IPS-20b (cell line): ENCODE data around the gene CIRBP.
A peak's percentile ranks its signal among the peaks of the same experiment; 100 is the strongest.
"Not testable (repeated sequence)": the region's sequence is repeated elsewhere in the genome, so short reads cannot be mapped to it uniquely, and the experiment has no call there.

Experiments used
- H3K27ac ChIP-seq: one replicate; pipeline ENCODE4 v1.5.1; 2013; ENCODE audit warnings: low read length
- H3K27me3 ChIP-seq: 2 replicates; pipeline ENCODE4 v1.6.1; 2013; ENCODE audit warnings: mild to moderate bottlenecking, low read length, inconsistent platforms; ENCODE audit not compliant: insufficient read depth
- H3K36me3 ChIP-seq: 2 replicates; pipeline ENCODE4 v1.6.1; 2013; ENCODE audit warnings: low read depth, mild to moderate bottlenecking, inconsistent platforms, low read length, moderate library complexity; ENCODE audit not compliant: insufficient read depth
- H3K4me1 ChIP-seq: 2 replicates; pipeline ENCODE4 v1.6.1; 2013; ENCODE audit warnings: mild to moderate bottlenecking, control low read depth, inconsistent platforms, low read length, moderate library complexity; ENCODE audit not compliant: insufficient read depth
- H3K4me3 ChIP-seq: 2 replicates; pipeline ENCODE4 v1.5.1; 2013; ENCODE audit warnings: mild to moderate bottlenecking, low read length, inconsistent platforms
- H3K9ac ChIP-seq: 2 replicates; pipeline ENCODE4 v1.6.1; 2013; ENCODE audit warnings: low read depth, mild to moderate bottlenecking, inconsistent platforms, low read length, moderate library complexity
- H3K9me3 ChIP-seq: 2 replicates; pipeline ENCODE4 v1.6.1; 2013; ENCODE audit warnings: mild to moderate bottlenecking, low read depth, low read length, inconsistent platforms; ENCODE audit not compliant: insufficient read depth

Gene CIRBP

DNA sequence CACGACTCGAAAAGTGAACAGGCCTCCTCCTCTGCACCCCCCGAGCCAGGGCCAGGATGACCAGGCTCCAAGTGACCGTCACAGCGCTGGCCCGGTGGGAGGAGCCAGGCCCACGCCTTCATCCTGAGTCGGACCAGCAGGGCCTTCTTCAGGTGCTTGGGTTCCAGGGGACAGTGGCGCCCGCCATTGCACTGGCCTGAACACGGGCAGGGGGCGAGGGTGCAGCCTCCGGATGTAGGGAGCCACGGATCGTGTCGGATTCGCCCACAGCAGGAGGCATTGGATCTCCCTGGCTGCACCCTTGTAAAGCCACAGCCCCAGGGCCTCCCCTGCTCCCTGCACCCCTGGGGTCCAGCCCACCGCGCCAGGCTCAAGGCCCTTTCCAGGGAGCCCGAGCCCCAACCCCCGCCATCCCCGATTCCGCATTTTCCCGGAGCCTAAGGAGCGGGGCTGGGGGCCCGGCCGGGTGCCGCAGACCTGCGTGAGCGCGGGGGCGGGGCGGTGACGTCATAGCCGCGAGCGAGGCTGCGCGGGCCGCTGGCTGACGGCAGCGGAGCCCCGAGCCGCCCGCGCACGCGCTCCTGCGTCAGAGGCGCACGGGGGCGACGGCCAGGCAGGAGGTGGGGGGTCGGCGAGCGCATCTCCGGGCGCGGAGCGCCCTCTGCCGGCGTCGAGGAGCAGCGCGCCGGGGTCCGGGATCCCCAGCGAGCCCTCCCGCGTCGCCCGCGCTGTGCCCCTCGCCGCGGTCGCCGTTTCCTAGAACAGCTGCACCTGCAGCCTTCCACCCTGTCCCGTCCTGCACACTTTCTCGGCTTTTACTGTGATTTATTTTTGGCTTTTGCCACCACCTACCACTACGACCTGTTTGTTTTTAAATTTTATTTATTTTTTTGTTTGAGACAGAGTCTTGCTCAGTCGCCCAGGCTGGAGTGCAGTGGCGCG is 29.1 kb upstream of the CIRBP start:
- Histone ChIP-seq H3K9ac (peak overlapping the region; percentile 76; the same call in 1 of the 2 replicates), H3K4me3 (peak overlapping the region; percentile 70), H3K4me1 (0 out of 2 replicates have a peak, but pooled peaks cover 4% of the 10 kb centered on the region), H3K36me3 (peaks cover 7% of the 10 kb centered on the region), H3K27me3 (no peaks in the 10 kb centered on the region; the same call in 1 of the 2 replicates), H3K9me3 (no peaks in the 10 kb centered on the region), H3K27ac (no peak overlapping the region)

DNA sequence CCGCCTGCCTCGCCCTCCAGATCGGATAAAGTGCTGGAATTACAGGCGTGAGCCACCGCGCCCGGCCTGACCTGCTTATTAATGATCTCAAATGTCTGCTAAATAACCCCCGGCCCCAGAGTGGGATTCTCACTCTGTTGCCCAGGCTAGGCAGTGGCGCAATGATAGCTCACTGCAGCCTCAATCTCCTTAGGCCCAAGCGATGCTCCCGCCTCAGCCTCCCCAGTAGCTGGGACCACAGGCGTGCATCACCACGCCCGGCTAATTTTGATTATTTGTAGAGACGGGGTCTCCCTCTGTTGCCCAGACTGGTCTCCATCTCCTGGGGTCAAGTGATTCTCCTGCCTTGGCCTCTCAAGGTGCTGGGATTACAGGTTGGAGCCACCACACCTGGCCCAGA is 28.2 kb upstream of the CIRBP start:
- no peaks in the 10 kb centered on the region for H3K9me3 ChIP-seq
- H3K9ac ChIP-seq, result no peak overlapping the region
- no peaks in the 10 kb centered on the region for H3K36me3 ChIP-seq
- no peak overlapping the region for H3K27ac ChIP-seq
- 0 out of 2 replicates have a peak, but pooled peaks cover 4% of the 10 kb centered on the region for H3K4me1 ChIP-seq
- peak overlapping the region; percentile 78; the same call in 1 of the 2 replicates for H3K4me3 ChIP-seq
- H3K27me3 ChIP-seq, result no peaks in the 10 kb centered on the region; the same call in 1 of the 2 replicates

- no peaks in the 10 kb centered on the region; the same call in 1 of the 2 replicates for H3K27me3 ChIP-seq
- no peak within 1 kb of the TSS for H3K27ac ChIP-seq
- no peaks in the 10 kb centered on the region for H3K9me3 ChIP-seq
- H3K36me3 ChIP-seq, result no peaks in the 10 kb centered on the region
- H3K4me3 ChIP-seq, result peak within 1 kb of the TSS; percentile 78
- peak within 1 kb of the TSS; percentile 74; the same call in 1 of the 2 replicates for H3K9ac ChIP-seq
- 0 out of 2 replicates have a peak, but pooled peaks cover 4% of the 10 kb centered on the region for H3K4me1 ChIP-seq
Measured at GRCh38 chr19:1241417-1242095, 27.6 kb upstream of the CIRBP start, which contains the start of gene ATP5F1D. Gene ATP5F1D, plus strand, starts transcription at chr19:1241751. Its CDS starts 100 bp downstream, at chr19:1241851.

- no peaks in the 10 kb centered on the region for H3K9me3 ChIP-seq
- H3K27ac ChIP-seq, result no peak overlapping the region
- H3K9ac ChIP-seq, result no peak overlapping the region
- no peaks in the 10 kb centered on the region; the same call in 1 of the 2 replicates for H3K27me3 ChIP-seq
- 0 out of 2 replicates have a peak, but pooled peaks cover 4% of the 10 kb centered on the region for H3K4me1 ChIP-seq
- H3K4me3 ChIP-seq, result no peak overlapping the region
- no peaks in the 10 kb centered on the region for H3K36me3 ChIP-seq
Measured at GRCh38 chr19:1243768-1244692, 25.1 kb upstream of the CIRBP start.

GRCh38 chr19:1244693-1245451 is 24.3 kb upstream of the CIRBP start:
- H3K4me1 ChIP-seq, result 0 out of 2 replicates have a peak, but pooled peaks cover 4% of the 10 kb centered on the region
- no peak overlapping the region for H3K4me3 ChIP-seq
- H3K36me3 ChIP-seq, result 0 out of 2 replicates have a peak, but pooled peaks cover 2% of the 10 kb centered on the region
- H3K9ac ChIP-seq, result no peak overlapping the region
- no peaks in the 10 kb centered on the region; the same call in 1 of the 2 replicates for H3K27me3 ChIP-seq
- H3K9me3 ChIP-seq, result no peaks in the 10 kb centered on the region
- no peak overlapping the region for H3K27ac ChIP-seq

GRCh38 chr19:1245494-1246264 is 23.5 kb upstream of the CIRBP start:
- Histone ChIP-seq H3K36me3 (0 out of 2 replicates have a peak, but pooled peaks cover 3% of the 10 kb centered on the region), H3K27ac (no peak overlapping the region), H3K4me3 (no peak overlapping the region), H3K9me3 (no peaks in the 10 kb centered on the region), H3K27me3 (no peaks in the 10 kb centered on the region; the same call in 1 of the 2 replicates), H3K4me1 (0 out of 2 replicates have a peak, but pooled peaks cover 4% of the 10 kb centered on the region), H3K9ac (no peak overlapping the region)

DNA sequence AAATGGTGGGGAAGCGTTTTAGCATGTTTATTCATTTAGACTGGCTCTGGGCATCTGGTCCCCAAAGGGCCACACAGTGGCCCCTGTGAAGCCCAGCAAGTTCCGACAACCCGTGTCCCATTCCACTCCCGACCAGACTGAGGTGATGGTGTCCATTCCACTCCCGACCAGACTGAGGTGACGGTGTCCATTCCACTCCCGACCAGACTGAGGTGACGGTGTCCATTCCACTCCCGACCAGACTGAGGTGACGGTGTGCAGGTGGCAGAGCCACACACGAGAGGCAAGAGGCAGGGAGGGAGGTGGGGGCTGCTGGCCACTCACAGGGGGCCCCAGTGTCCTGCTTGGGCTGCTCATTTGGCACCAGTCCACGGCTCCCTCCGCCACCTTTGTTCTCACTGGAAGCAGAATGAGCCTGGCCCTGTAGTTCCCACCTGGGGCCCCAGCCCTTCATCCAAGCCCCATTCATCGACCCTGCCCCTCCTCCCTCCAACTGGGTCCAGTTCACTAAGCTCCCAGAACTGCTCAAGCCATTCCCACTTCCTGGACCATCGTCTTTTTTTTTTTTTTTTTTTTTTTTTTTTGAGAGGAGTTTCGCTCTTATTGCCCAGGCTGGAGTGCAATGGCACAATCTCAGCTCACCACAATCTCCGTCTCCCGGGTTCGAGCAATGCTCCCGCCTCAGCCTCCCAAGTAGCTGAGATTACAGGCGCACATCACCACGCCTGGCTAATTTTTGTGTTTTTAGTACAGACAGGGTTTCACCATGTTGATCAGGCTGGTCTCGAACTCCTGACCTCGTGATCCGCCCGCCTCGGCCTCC is 22.7 kb upstream of the CIRBP start:
- H3K4me3 ChIP-seq, H3K4me1 ChIP-seq, H3K9ac ChIP-seq, H3K9me3 ChIP-seq, H3K27me3 ChIP-seq, H3K27ac ChIP-seq, H3K36me3 ChIP-seq: not testable (repeated sequence)

- Histone ChIP-seq H3K4me3 (peak overlapping the region; percentile 76; the same call in 1 of the 2 replicates), H3K27ac (no peak overlapping the region), H3K4me1 (0 out of 2 replicates have a peak, but pooled peaks cover 4% of the 10 kb centered on the region), H3K27me3 (no peaks in the 10 kb centered on the region), H3K9me3 (no peaks in the 10 kb centered on the region), H3K36me3 (peaks cover 17% of the 10 kb centered on the region), H3K9ac (no peak overlapping the region; the same call in 1 of the 2 replicates)
Measured at GRCh38 chr19:1247748-1248138, 21.4 kb upstream of the CIRBP start.

- Histone ChIP-seq H3K27me3 (no peaks in the 10 kb centered on the region), H3K36me3 (peaks cover 19% of the 10 kb centered on the region), H3K9ac (peak within 1 kb of the TSS; percentile 83), H3K27ac (peak within 1 kb of the TSS; percentile 77), H3K4me3 (peak within 1 kb of the TSS; percentile 76), H3K9me3 (no peaks in the 10 kb centered on the region), H3K4me1 (0 out of 2 replicates have a peak, but pooled peaks cover 4% of the 10 kb centered on the region)
Measured at GRCh38 chr19:1248139-1248785, 20.9 kb upstream of the CIRBP start, which contains the start of gene MIDN. Gene MIDN, plus strand, starts transcription at chr19:1248583. Its CDS starts 1,714 bp downstream, at chr19:1250297.
